ENCODE results near the gene ATG7. TPM values are rescaled to one million over a fixed set of nuclear protein-coding genes. Genes with fewer than 3 reads are reported as not detected.
A peak's percentile ranks its signal among the peaks of the same experiment; 100 is the strongest.

The ATG7 gene
- total RNA-seq, 1 donor from 2014 or later, result 42.5 TPM

- peaks cover 4% of the 10 kb centered on the region for H3K36me3 Mint-ChIP-seq (ENCODE audit: unreplicated experiment)
- peaks cover 36% of the 10 kb centered on the region for H3K4me1 Mint-ChIP-seq (ENCODE audit: unreplicated experiment)
- no peak for DNase-seq (ENCODE audit: extremely low spot score, unreplicated experiment)
- H3K4me3 Mint-ChIP-seq (ENCODE audit: unreplicated experiment), result no peak overlapping the region
- H3K9me3 Mint-ChIP-seq (ENCODE audit: unreplicated experiment), result no peaks in the 10 kb centered on the region
- TF ChIP-seq CTCF (IDR thresholded peaks at IDR 0.05), result no peak
- no peak overlapping the region for H3K27ac Mint-ChIP-seq (ENCODE audit: unreplicated experiment)
- H3K27me3 Mint-ChIP-seq (ENCODE audit: unreplicated experiment), result no peaks in the 10 kb centered on the region
Measured at GRCh38 chr3:11541321-11542303, 269.4 kb downstream of the ATG7 start.

GRCh38 chr3:11542551-11542950 lies 270.4 kb downstream of the ATG7 start:
- no peaks in the 10 kb centered on the region for H3K9me3 Mint-ChIP-seq (ENCODE audit: unreplicated experiment)
- no peak for TF ChIP-seq CTCF (IDR thresholded peaks at IDR 0.05)
- H3K4me3 Mint-ChIP-seq (ENCODE audit: unreplicated experiment), result no peak overlapping the region
- peaks cover 35% of the 10 kb centered on the region for H3K4me1 Mint-ChIP-seq (ENCODE audit: unreplicated experiment)
- DNase-seq (ENCODE audit: extremely low spot score, unreplicated experiment), result no peak
- no peak overlapping the region for H3K27ac Mint-ChIP-seq (ENCODE audit: unreplicated experiment)
- peaks cover 1% of the 10 kb centered on the region for H3K36me3 Mint-ChIP-seq (ENCODE audit: unreplicated experiment)
- H3K27me3 Mint-ChIP-seq (ENCODE audit: unreplicated experiment), result no peaks in the 10 kb centered on the region

- no peak overlapping the region for H3K27ac Mint-ChIP-seq (ENCODE audit: unreplicated experiment)
- no peak overlapping the region for H3K4me3 Mint-ChIP-seq (ENCODE audit: unreplicated experiment)
- no peaks in the 10 kb centered on the region for H3K9me3 Mint-ChIP-seq (ENCODE audit: unreplicated experiment)
- no peak for DNase-seq (ENCODE audit: extremely low spot score, unreplicated experiment)
- H3K4me1 Mint-ChIP-seq (ENCODE audit: unreplicated experiment), result peaks cover 34% of the 10 kb centered on the region
- TF ChIP-seq CTCF (IDR thresholded peaks at IDR 0.05), result no peak
- no peaks in the 10 kb centered on the region for H3K27me3 Mint-ChIP-seq (ENCODE audit: unreplicated experiment)
- H3K36me3 Mint-ChIP-seq (ENCODE audit: unreplicated experiment), result peaks cover 3% of the 10 kb centered on the region
Measured at GRCh38 chr3:11543141-11543947, 271.1 kb downstream of the ATG7 start.

DNA sequence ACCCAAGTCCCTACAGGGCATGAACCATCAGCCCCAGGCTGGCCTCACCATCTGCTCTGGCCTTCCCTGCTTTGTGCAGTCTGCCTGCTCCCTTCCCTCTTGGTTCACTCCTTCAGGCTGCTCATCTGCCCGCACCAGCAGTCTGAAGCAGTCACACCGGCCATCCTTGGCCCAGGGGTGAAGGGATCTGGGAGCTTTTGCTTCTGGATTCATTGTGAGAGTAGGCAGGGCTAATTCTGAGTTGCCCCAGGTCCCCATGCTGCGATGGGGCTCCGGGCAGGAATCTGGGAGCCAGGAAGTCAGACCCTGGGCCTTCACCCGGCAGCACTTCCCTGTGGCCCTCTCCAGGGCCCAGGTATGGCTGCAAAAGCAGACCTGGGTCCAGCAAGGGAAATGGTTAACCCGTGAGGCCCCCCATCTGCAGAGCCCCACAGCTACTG lies 271.8 kb downstream of the ATG7 start:
- TF ChIP-seq CTCF (IDR thresholded peaks at IDR 0.05), result no peak
- H3K27me3 Mint-ChIP-seq (ENCODE audit: unreplicated experiment), result no peaks in the 10 kb centered on the region
- H3K9me3 Mint-ChIP-seq (ENCODE audit: unreplicated experiment), result no peaks in the 10 kb centered on the region
- no peak overlapping the region for H3K4me3 Mint-ChIP-seq (ENCODE audit: unreplicated experiment)
- peaks cover 37% of the 10 kb centered on the region for H3K4me1 Mint-ChIP-seq (ENCODE audit: unreplicated experiment)
- H3K27ac Mint-ChIP-seq (ENCODE audit: unreplicated experiment), result peak overlapping the region; percentile 52
- no peak for DNase-seq (ENCODE audit: extremely low spot score, unreplicated experiment)
- H3K36me3 Mint-ChIP-seq (ENCODE audit: unreplicated experiment), result peaks cover 3% of the 10 kb centered on the region

All from osteocyte (in vitro differentiated cells).